HK-2 (cell line): ENCODE results near the gene NHS.
"Not testable (repeated sequence)": the region's sequence is repeated elsewhere in the genome, so short reads cannot be mapped to it uniquely, and the experiment has no call there.

Source experiments
- DNase-seq: peaks from one replicate; pipeline ENCODE4 v3.0.0-alpha.2; 2018; ENCODE audit not compliant: unreplicated experiment

Gene NHS

GRCh38 chrX:17405225-17405969, 30.4 kb downstream of the NHS start:
- peak; percentile 68 for DNase-seq

GRCh38 chrX:17409566-17410290, 34.7 kb downstream of the NHS start:
- DNase-seq: no peak

DNA sequence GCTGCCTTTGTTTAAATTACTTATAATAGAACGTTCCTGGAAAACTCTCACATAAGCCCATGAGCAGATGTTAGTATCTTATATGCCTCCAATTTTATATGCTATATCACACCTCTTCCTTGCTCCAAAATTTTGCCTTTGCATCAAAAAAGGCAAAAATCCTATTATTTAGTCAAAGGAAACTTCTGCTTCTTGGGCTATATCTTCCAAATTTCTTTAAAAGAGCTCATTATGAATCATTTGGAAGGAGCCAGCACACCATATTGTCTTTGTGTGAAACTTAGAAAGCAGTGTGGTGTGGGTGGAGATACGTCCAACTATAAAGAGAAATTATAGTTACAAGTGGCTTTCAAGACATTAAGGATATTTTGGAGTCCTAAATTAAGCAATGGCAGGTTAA, 35.7 kb downstream of the NHS start:
- no peak for DNase-seq

DNA sequence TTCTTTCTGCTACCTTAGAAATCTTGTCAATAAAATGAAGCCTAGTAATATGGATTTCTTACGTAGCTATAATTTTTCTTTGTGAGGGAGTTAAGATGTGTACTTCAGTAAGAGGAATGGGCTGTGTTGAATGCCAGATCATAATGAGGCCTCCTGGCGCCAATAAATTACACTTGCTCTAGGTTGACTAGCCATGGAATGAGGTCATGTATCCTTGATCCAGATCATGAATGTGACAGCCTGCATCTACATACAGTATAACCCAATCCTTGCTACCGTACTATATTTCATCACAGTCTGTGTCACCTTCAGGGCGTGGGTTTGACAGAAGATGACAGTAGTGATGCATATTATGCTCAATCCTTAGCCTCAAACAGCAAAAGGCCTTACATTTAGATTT, 36.2 kb downstream of the NHS start:
- no peak for DNase-seq

- DNase-seq: no peak
These were observed 37.7 kb downstream of the NHS start for GRCh38 chrX:17412692-17413091.

GRCh38 chrX:17413228-17413627, 38.2 kb downstream of the NHS start:
- DNase-seq: no peak

DNA sequence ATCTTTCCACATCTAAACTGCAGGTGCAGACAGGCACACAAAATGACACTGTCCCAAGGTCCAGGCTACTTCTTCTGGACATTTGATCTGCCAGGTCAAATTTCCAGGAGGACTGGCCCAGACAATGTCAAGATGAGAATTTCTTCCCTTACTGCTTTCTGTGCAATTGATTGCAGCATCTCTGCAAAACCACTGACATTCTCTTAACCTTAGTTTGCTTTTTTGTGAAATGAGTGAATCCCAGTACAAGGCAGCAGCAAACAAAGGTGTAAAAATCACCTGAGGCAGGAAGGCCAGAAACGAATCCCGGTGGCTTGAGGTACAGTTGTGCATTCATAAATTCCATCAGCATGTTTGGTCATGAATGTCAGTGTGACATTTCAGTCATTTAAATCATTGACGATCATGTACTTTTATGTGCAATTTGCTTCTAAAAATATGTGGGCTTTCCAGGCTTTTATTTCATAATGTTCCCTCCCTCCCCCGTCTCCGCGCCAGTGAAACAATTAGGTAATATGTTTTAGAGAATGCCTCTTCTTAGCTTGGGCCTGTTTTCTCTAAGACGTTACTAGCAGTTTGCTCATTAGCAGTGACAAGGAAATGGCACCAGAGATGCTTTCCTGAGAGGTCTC, 39.1 kb downstream of the NHS start:
- no peak for DNase-seq

- DNase-seq: no peak
These were observed 39.8 kb downstream of the NHS start for GRCh38 chrX:17414839-17415238.

- DNase-seq: no peak
These were observed 40.3 kb downstream of the NHS start for GRCh38 chrX:17415242-17415810.

- no peak for DNase-seq
These were observed 42.4 kb downstream of the NHS start for GRCh38 chrX:17417372-17417771.

- DNase-seq: no peak
These were observed 50.1 kb downstream of the NHS start for GRCh38 chrX:17425136-17425535.

GRCh38 chrX:17425551-17425950, 50.6 kb downstream of the NHS start:
- no peak for DNase-seq

DNA sequence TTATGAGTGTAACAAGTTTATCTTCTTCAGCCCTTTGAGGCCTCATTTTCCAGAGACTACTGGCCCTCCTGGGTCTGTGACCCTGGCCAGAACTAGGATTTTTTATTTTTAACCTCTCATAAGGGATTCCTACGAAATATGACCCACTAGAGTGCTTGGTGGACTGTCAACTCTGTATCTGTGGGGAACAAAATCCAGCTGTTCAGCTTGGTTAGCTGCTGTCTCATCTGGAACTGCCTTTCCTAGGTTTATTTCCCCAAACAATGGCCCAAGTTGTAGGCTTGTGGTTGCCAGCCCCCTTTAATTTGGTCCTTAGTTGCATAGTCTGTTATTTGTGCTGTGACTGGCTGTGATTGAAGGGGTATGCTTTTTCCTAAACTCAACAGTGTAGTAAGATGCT, 56.2 kb downstream of the NHS start:
- DNase-seq: no peak

DNA sequence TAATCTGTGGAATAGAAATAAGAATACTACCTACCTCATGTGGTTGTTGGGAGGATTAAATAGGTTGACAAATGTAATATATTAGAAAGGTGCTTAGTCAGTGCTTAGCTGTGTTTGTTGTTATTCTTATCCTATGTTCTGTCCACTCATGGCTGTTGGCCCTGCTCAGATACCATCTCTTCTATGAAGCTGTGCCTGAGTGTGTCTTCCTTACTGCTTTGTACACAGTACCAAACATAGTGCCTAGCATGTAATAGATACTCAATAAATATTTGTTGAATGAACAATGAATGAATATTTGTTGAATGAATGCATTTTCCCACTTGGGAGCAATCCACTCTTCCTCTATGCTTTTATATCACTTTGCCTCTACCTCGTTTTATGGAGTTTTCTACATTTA, 57.2 kb downstream of the NHS start:
- no peak for DNase-seq

GRCh38 chrX:17433965-17434364, 59.0 kb downstream of the NHS start:
- DNase-seq: no peak

DNA sequence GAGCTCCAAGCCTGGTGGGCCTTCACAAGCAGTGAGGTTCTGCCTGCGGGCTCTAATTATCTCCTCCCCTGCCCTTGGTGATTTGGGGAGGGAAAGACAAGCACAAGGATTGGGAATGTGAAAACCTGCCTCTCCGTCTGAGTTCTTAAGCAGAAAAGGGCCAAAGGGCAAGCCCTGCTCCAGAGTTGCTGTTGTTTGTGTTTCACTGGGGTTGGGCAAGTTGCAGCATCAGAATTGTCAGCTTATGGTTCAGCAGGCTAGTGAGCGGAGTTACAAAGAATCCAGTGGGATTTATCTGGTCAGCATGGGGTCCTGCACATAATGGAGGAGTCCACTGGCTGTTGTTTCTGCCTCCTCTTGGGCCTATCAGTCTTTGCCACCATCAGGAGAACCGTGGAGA, 60.5 kb downstream of the NHS start:
- no peak for DNase-seq

DNA sequence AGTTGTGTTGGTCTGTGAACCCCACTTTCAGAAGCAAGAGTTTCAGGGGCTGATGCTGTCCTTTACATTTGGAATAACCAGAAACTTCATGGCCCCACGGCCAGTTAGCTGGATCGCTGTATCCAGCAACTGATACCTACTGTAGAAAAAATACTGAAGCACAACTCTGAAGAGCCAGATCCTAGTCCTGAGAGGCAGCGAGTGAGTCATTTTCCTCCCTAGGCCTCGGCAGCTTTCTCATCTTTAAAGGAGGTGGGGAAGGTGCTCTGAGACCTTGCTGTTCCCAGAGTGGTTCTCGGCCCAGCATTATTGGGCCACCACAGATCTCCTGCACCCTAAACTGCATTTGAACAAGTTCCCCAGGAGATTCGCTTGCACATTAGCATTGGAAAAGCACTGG, 63.2 kb downstream of the NHS start:
- DNase-seq: no peak

DNA sequence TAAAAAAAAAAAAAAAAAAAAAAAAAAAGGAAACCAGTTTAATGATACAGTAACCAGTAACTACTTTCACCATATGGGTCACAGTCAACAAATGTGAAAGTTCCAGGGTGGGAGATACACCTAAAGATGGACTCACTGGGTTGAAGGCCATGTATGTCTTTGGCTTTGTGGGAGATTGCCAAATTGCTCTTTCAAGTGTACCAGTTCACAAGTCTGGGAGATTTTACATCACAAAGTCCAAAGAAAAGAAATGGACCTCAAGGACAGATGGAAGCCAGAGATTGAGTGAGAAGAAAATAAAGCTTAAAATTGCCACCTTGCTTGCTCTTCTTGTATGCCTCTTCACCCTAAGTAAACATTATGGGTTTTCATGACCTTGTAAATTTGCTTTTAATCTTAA, 65.3 kb downstream of the NHS start:
- no peak for DNase-seq

- no peak for DNase-seq
These were observed 65.8 kb downstream of the NHS start for GRCh38 chrX:17440836-17441235.

- DNase-seq: no peak
These were observed 67.0 kb downstream of the NHS start for GRCh38 chrX:17441965-17442364.

GRCh38 chrX:17442898-17443297, 67.9 kb downstream of the NHS start:
- DNase-seq: no peak

DNA sequence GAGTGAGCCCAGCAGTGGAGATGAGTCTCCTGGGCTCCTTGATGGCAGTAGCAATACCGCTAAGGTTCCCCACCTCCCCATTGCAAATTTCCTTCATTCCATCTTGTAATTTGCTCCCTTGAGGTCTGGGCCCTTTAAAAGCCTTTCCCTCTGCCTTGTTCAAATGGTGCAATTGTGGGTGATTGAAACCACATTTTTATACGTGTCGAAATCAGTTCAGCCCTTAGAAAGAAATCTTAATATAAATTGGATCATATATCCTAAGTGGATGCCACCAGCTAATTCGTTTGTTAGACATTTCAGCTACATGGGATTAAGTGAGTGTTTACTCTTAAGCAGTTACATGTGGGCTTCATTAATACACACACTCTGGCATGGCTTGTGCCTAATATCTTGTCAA, 68.6 kb downstream of the NHS start:
- DNase-seq: no peak

DNA sequence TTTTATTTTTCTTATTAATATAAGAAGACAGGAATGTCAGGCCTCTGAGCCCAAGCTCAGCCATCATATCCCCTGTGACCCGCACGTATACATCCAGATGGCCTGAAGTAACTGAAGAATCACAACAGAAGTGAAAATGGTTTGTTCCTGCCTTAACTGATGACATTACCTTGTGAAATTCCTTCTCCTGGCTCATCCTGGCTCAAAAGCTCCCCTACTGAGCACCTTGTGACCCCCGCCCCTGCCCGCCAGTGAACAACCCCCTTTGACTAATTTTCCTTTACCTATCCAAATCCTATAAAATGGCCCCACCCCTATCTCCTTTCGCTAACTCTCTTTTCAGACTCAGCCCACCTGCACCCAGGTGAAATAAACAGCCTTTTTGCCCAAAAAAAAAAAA, 71.3 kb downstream of the NHS start:
- not testable (repeated sequence) for DNase-seq
